ENCODE data around the gene EHD4.

Gene EHD4

GRCh38 chr15:41996376-41996775 lies 24.0 kb upstream of the EHD4 start:
- H3K9ac ChIP-seq (ENCODE audit: low read depth, low read length, poor library complexity, severe bottlenecking) = no peak overlapping the region
- TF ChIP-seq EZH2phosphoT487 (IDR thresholded peaks at IDR 0.05; ENCODE audit: borderline replicate concordance) (no peak), CTCF (conservative IDR thresholded peaks at IDR 0.05; ENCODE audit: low read length) (no peak)
- no peak overlapping the region for H3K4me3 ChIP-seq (ENCODE audit: low read length, poor library complexity, severe bottlenecking)
- no peaks in the 10 kb centered on the region for H3K4me1 ChIP-seq (ENCODE audit: insufficient read depth, low read length, poor library complexity, severe bottlenecking)
- no peak overlapping the region for H2AFZ ChIP-seq (ENCODE audit: low read length)
- no peaks in the 10 kb centered on the region for H3F3A ChIP-seq (ENCODE audit: low read depth)
- no peaks in the 10 kb centered on the region for H3K27me3 ChIP-seq (ENCODE audit: insufficient read depth, low read length, poor library complexity, severe bottlenecking)
- no peaks in the 10 kb centered on the region for H3K79me2 ChIP-seq (ENCODE audit: insufficient read depth, low read length)
- H3K9me2 ChIP-seq (replicated peaks; ENCODE audit: low read depth, low read length) = no peaks in the 10 kb centered on the region
- no peaks in the 10 kb centered on the region for H4K20me1 ChIP-seq (ENCODE audit: insufficient read depth, low read length, poor library complexity, severe bottlenecking)
- no peaks in the 10 kb centered on the region for H3K36me3 ChIP-seq (ENCODE audit: insufficient read depth, low read length)
- H3K4me2 ChIP-seq (ENCODE audit: low read depth, low read length, poor library complexity, severe bottlenecking) = no peak overlapping the region
- H3K9me3 ChIP-seq (ENCODE audit: insufficient read depth, low read depth, low read length) = no peaks in the 10 kb centered on the region

DNA sequence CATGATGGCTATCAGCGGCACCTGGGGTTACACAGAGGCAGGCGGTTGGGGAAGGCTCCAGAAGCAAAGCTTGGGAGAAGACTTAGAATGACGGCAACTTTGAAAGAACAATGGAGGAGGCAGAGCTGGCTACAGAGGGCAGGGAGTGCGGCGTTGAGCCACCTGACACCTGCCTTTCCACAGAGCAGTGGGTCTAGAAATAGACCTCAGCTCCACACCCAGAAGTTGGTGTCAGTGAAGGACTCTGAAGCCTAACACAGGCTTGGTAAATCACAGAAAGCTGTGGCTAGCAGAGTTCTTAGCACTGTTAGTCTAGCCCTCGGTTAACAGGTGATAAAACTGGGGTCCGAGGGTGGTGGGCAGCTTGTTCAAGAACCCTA lies 23.1 kb upstream of the EHD4 start:
- H3F3A ChIP-seq (ENCODE audit: low read depth) = no peaks in the 10 kb centered on the region
- H4K20me1 ChIP-seq (ENCODE audit: insufficient read depth, low read length, poor library complexity, severe bottlenecking) = no peaks in the 10 kb centered on the region
- H3K9me2 ChIP-seq (replicated peaks; ENCODE audit: low read depth, low read length) = no peaks in the 10 kb centered on the region
- no peak overlapping the region for H3K9ac ChIP-seq (ENCODE audit: low read depth, low read length, poor library complexity, severe bottlenecking)
- H3K79me2 ChIP-seq (ENCODE audit: insufficient read depth, low read length) = no peaks in the 10 kb centered on the region
- no peaks in the 10 kb centered on the region for H3K27me3 ChIP-seq (ENCODE audit: insufficient read depth, low read length, poor library complexity, severe bottlenecking)
- H3K9me3 ChIP-seq (ENCODE audit: insufficient read depth, low read depth, low read length) = no peaks in the 10 kb centered on the region
- no peak overlapping the region for H3K4me3 ChIP-seq (ENCODE audit: low read length, poor library complexity, severe bottlenecking)
- H3K4me2 ChIP-seq (ENCODE audit: low read depth, low read length, poor library complexity, severe bottlenecking) = no peak overlapping the region
- TF ChIP-seq EZH2phosphoT487 (IDR thresholded peaks at IDR 0.05; ENCODE audit: borderline replicate concordance) (no peak), CTCF (conservative IDR thresholded peaks at IDR 0.05; ENCODE audit: low read length) (no peak)
- H2AFZ ChIP-seq (ENCODE audit: low read length) = no peak overlapping the region
- H3K4me1 ChIP-seq (ENCODE audit: insufficient read depth, low read length, poor library complexity, severe bottlenecking) = no peaks in the 10 kb centered on the region
- H3K36me3 ChIP-seq (ENCODE audit: insufficient read depth, low read length) = no peaks in the 10 kb centered on the region

GRCh38 chr15:41994772-41995475 lies 22.6 kb upstream of the EHD4 start:
- Histone ChIP-seq H3K4me1 (ENCODE audit: insufficient read depth, low read length, poor library complexity, severe bottlenecking) (no peaks in the 10 kb centered on the region), H3K9me3 (ENCODE audit: insufficient read depth, low read depth, low read length) (no peaks in the 10 kb centered on the region), H2AFZ (ENCODE audit: low read length) (no peak overlapping the region), H3K79me2 (ENCODE audit: insufficient read depth, low read length) (no peaks in the 10 kb centered on the region), H3K9me2 (replicated peaks; ENCODE audit: low read depth, low read length) (no peaks in the 10 kb centered on the region), H4K20me1 (ENCODE audit: insufficient read depth, low read length, poor library complexity, severe bottlenecking) (no peaks in the 10 kb centered on the region), H3K27me3 (ENCODE audit: insufficient read depth, low read length, poor library complexity, severe bottlenecking) (no peaks in the 10 kb centered on the region), H3K4me3 (ENCODE audit: low read length, poor library complexity, severe bottlenecking) (no peak overlapping the region), H3F3A (ENCODE audit: low read depth) (no peaks in the 10 kb centered on the region), H3K4me2 (ENCODE audit: low read depth, low read length, poor library complexity, severe bottlenecking) (no peak overlapping the region), H3K9ac (ENCODE audit: low read depth, low read length, poor library complexity, severe bottlenecking) (no peak overlapping the region), H3K36me3 (ENCODE audit: insufficient read depth, low read length) (no peaks in the 10 kb centered on the region)
- TF ChIP-seq CTCF (conservative IDR thresholded peaks at IDR 0.05; ENCODE audit: low read length) = no peak
- TF ChIP-seq EZH2phosphoT487 (IDR thresholded peaks at IDR 0.05; ENCODE audit: borderline replicate concordance) = no peak

Measured in Loucy (cell line).